Stimulated activated naive CD4-positive, alpha-beta T cell treated with Interleukin-2 at 50 U/mL for 16 hours (primary cell): ENCODE measurements around the gene RIPOR2.
"Not testable (repeated sequence)": the region's sequence is repeated elsewhere in the genome, so short reads cannot be mapped to it uniquely, and the experiment has no call there.

ENCODE experiments used
- DNase-seq: peaks from one replicate; lab custom pipeline; 2025; lab: John Stamatoyannopoulos, UW

The RIPOR2 gene

GRCh38 chr6:24798740-24799540 lies 136.8 kb downstream of the RIPOR2 start, which contains the start of gene ARMH2:
ARMH2 (minus strand) TSS chr6:24798917; CDS start chr6:24798857, 60 bp downstream.
- no peak for DNase-seq

GRCh38 chr6:24797596-24798216 lies 138.1 kb downstream of the RIPOR2 start:
- DNase-seq = no peak

GRCh38 chr6:24796616-24797290 lies 139.0 kb downstream of the RIPOR2 start:
- peak; percentile 1 for DNase-seq

- no peak for DNase-seq
These were observed 140.7 kb downstream of the RIPOR2 start for GRCh38 chr6:24795106-24795505.

GRCh38 chr6:24788031-24788665 lies 147.6 kb downstream of the RIPOR2 start:
- peak; percentile 1 for DNase-seq

- DNase-seq = no peak
These were observed 155.6 kb downstream of the RIPOR2 start for GRCh38 chr6:24780206-24780605.

GRCh38 chr6:24779416-24780016 lies 156.2 kb downstream of the RIPOR2 start:
- DNase-seq = no peak

GRCh38 chr6:24778878-24779277 lies 156.9 kb downstream of the RIPOR2 start:
- no peak for DNase-seq

GRCh38 chr6:24778121-24778520 lies 157.6 kb downstream of the RIPOR2 start:
- DNase-seq = no peak

- no peak for DNase-seq
These were observed 158.5 kb downstream of the RIPOR2 start for GRCh38 chr6:24777227-24777626.

GRCh38 chr6:24775520-24776058 lies 160.2 kb downstream of the RIPOR2 start:
- DNase-seq = peak; percentile 45

GRCh38 chr6:24774696-24775519 lies 160.9 kb downstream of the RIPOR2 start, which contains the start of gene GMNN:
GMNN (plus strand) TSS chr6:24774937; CDS start chr6:24777247, 2,310 bp downstream.
- DNase-seq = peak; percentile 98

GRCh38 chr6:24768361-24768760 lies 167.4 kb downstream of the RIPOR2 start:
- DNase-seq = no peak

GRCh38 chr6:24766680-24767462 lies 168.9 kb downstream of the RIPOR2 start:
- DNase-seq = no peak

- not testable (repeated sequence) for DNase-seq
These were observed 169.8 kb downstream of the RIPOR2 start for GRCh38 chr6:24765968-24766367.

GRCh38 chr6:24764833-24765828 lies 170.6 kb downstream of the RIPOR2 start:
- DNase-seq = not testable (repeated sequence)

- no peak for DNase-seq
These were observed 172.2 kb downstream of the RIPOR2 start for GRCh38 chr6:24763578-24763977.

- no peak for DNase-seq
These were observed 173.9 kb downstream of the RIPOR2 start for GRCh38 chr6:24761851-24762250.
